AG09309 (cell line): ENCODE results near the gene OR2L5.

ENCODE experiments used
- DNase-seq: peaks from one replicate; pipeline ENCODE4 v3.0.0-alpha.2; 2010; ENCODE audit warnings: low read depth
- H3K4me3 ChIP-seq: 2 replicates; pipeline ENCODE4 v1.5.1; 2011; ENCODE audit warnings: mild to moderate bottlenecking, low read depth, low read length, moderate library complexity; ENCODE audit not compliant: control insufficient read depth
- CTCF ChIP-seq: IDR thresholded peaks from 2 replicates; pipeline ENCODE4 v1.5.1; 2011; ENCODE audit warnings: mild to moderate bottlenecking, low read depth, low read length, inconsistent platforms; ENCODE audit not compliant: insufficient read depth, control insufficient read depth; ENCODE audit errors: missing control alignments

The OR2L5 gene

GRCh38 chr1:248054671-248055070, 41.2 kb downstream of the OR2L5 start:
- H3K4me3 ChIP-seq, result no peak overlapping the region
- DNase-seq, result no peak
- no peak for TF ChIP-seq CTCF

- DNase-seq, result no peak
- H3K4me3 ChIP-seq, result no peak overlapping the region
- no peak for TF ChIP-seq CTCF
Measured at GRCh38 chr1:248055261-248055660, 41.8 kb downstream of the OR2L5 start.

- no peak for DNase-seq
- no peak for TF ChIP-seq CTCF
- no peak overlapping the region for H3K4me3 ChIP-seq
Measured at GRCh38 chr1:248065071-248065470, 51.6 kb downstream of the OR2L5 start.

- no peak for DNase-seq
- H3K4me3 ChIP-seq, result no peak overlapping the region
- no peak for TF ChIP-seq CTCF
Measured at GRCh38 chr1:248065604-248066003, 52.1 kb downstream of the OR2L5 start.
